ENCODE measurements around the gene MCM7.
"Not testable (repeated sequence)": the region's sequence is repeated elsewhere in the genome, so short reads cannot be mapped to it uniquely, and the experiment has no call there.

MCM7 gene

DNA sequence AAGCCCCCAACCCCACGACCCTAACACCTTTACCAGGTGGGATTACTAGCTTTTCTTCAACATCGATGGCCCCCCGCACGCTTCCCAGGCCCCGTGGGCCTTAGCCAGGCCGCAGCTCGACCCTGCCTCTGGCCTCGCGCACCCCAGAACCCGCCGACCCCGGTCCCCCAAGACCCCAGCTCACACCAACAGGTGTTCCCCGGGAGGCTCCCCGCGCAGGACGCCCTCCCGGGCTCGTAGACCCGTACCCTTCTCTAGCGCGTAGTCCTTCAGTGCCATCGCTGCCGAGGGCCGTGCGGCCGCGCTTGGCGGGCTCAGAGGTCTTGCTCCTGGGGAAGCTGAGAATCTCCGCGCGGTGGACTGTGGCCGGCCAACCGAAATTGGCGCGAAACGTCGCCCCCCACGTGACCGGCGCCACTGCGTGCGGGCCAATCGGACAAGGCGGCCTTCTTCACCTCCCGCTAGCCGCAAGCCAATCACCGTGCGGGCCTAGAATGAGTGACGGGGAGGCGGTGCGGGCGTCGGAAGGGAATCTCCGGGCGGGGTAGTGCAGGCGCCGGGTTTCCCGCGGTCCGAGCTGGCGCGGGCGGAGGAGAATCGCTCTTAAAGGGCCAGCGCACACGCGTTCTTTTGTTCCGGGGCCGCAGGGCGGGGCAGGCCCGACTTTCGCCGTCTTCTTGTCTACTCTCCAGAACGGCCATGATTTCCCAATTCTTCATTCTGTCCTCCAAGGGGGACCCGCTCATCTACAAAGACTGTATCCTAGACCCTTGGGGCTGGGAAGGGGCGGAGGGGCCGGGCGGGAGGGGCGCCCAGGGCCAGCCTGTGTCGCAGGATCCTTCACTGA lies at the start of gene MCM7, which contains the start of gene AP4M1:
Gene MCM7 (minus strand): TSS at position 382 of the 847 bp plus-strand sequence. CDS start 103 bp downstream, at position 279.
Gene AP4M1 (plus strand): TSS at position 628 of the 847 bp plus-strand sequence. CDS start 72 bp downstream, at position 700.
- in situ Hi-C loops (cut with MboI; ENCODE audit: low sequenced_read_pairs) = no loop called here

- in situ Hi-C loops (cut with MboI; ENCODE audit: low sequenced_read_pairs) = no loop called here
These were observed 47.5 kb upstream of the MCM7 start, which contains the start of gene LAMTOR4 for GRCh38 chr7:100148559-100149328. TSS of gene LAMTOR4 (plus strand) at chr7:100148918. CDS start at chr7:100148973, 55 bp downstream.

GRCh38 chr7:100148225-100148558 lies 47.0 kb upstream of the MCM7 start:
- in situ Hi-C loops (cut with MboI; ENCODE audit: low sequenced_read_pairs) = no loop called here

DNA sequence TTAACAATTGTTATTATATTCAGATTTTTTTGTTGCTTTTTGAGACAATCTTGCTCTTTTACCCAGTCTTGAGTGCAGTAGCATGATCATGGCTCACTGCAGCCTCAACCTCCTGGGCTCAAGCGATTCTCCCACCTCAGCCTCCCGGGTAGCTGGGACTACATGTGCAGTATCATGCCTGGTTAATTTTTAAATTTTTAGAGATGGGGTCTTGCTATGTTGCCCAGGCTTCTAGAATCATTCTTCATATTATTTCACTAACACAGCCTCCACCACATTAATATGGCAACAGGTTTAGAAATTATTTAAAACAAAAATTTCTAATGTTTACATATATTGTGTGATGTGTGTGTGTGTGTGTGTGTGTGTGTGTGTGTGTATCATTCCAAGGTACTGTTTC lies 46.1 kb upstream of the MCM7 start:
- in situ Hi-C loops (cut with MboI; ENCODE audit: low sequenced_read_pairs) = no loop called here

DNA sequence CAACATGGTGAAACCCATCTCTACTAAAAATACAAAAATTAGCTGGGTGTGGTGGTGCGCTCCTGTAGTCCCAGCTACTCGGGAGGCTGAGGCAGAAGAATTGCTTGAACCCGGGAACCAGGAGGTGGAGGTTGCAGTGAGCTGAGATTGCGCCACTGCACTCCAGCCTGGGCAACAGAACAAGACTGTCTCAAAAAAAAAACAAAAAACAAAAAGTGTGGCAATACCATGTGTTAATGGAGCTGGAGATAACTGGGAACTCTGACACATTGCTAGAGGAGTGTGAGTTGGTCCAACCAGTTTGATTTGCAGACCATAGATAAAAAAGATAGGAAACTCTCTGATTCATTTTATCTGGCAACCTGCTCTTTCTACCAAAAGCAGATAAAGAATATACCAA lies 45.2 kb upstream of the MCM7 start:
- in situ Hi-C loops (cut with MboI; ENCODE audit: low sequenced_read_pairs) = not testable (repeated sequence)

GRCh38 chr7:100142461-100142860 lies 41.3 kb upstream of the MCM7 start:
- in situ Hi-C loops (cut with MboI; ENCODE audit: low sequenced_read_pairs) = no loop called here

DNA sequence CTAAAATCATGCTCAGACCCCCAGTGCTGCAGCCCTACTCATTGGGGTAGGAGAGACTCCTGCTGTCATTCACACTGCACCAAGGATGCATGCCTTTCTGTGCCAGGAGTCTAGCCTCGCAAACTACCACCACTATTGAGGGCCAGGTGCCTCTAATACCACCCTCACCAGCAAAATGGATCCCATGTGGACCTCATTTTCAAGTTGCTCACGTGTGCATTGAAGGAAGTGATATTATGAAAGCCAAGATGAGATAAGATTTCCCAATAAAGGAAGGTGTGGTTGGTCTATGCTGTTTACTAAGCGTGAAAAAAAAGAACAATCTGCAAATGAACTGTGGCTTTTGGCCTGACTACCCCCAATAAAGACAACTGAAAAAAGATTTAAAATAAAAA lies 40.4 kb upstream of the MCM7 start:
- in situ Hi-C loops (cut with MboI; ENCODE audit: low sequenced_read_pairs) = no loop called here

GRCh38 chr7:100137851-100138760 lies 36.9 kb upstream of the MCM7 start:
- in situ Hi-C loops (cut with MboI; ENCODE audit: low sequenced_read_pairs) = no loop called here

GRCh38 chr7:100132697-100133151 lies 31.5 kb upstream of the MCM7 start:
- in situ Hi-C loops (cut with MboI; ENCODE audit: low sequenced_read_pairs) = no loop called here

DNA sequence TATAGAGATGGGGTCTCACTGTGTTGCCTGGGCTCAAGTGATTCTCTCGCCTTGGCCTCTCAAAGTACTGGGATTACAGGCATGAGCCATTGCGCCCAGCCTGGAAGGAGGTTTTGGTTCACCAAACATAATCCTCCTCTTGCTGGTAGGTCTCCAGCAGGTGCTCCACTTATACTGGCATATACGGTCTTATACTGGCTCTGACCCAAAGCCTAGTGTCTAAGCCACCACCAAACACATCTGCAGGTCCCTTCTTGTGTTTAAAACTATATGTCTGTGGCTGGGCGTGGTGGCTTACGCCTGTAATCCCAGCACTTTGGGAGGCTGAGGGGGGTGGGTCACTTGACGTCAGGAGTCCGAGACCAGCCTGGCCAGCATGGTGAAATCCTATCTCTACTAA lies 30.9 kb upstream of the MCM7 start:
- in situ Hi-C loops (cut with MboI; ENCODE audit: low sequenced_read_pairs) = no loop called here

DNA sequence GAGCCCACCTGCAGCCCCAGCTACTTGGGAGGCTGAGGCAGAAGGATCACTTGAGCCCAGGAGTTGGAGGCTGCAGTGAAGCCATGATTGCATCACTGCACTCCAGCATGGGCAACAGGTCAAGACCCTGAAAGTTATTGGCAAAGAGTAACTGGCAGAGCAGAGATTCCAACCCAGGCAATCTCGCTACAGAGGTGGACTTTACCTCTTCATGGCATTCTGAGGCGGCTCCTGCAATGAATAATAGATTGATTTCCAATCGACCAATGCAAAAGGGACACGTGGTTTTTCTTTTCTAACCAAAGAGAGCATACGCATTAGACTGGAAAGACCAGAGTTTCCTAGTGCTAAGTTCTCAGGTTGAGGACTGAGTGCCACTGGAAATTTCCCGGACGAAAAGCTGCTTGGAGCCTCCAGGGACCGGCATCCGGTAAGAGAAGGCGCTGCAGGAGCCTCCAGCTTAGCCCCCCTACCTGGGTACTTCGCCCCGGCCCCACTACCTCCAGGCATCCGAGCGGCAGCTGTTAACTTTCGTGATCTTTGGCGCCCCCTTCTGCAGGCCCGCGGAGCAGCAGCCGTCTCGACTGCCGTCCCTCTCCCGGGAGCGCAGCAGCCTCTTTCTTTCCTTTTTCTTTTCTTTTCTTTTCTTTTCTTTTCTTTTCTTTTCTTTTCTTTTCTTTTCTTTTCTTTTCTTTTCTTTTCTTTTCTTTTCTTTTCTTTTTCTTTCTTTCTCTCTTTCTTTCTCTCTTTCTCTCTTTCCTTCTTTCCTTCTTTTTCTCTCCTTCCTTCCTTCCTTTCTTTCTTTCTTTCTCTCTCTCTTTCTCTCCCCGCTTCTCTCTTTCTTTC lies 29.6 kb upstream of the MCM7 start:
- in situ Hi-C loops (cut with MboI; ENCODE audit: low sequenced_read_pairs) = no loop called here

DNA sequence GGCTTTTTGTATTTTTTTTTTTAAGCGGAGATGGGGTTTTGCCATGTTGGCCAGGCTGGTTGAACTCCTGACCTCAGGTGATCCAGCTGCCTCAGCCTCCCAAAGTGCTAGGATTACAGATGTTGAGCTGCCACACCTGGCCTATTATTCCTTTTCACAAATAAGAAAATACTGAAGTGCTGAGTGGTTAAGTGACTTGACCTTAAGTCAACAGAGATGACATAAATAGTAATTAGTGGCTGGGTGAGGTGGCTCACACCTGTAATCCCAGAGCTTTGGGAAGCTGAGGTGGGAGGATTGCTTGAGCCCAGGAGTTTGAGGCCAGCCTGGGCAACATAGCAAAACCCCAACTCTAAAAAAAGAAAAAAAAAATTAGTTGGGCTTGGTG lies 29.0 kb upstream of the MCM7 start:
- in situ Hi-C loops (cut with MboI; ENCODE audit: low sequenced_read_pairs) = not testable (repeated sequence)

- in situ Hi-C loops (cut with MboI; ENCODE audit: low sequenced_read_pairs) = no loop called here
These were observed 27.4 kb upstream of the MCM7 start for GRCh38 chr7:100128637-100128963.

DNA sequence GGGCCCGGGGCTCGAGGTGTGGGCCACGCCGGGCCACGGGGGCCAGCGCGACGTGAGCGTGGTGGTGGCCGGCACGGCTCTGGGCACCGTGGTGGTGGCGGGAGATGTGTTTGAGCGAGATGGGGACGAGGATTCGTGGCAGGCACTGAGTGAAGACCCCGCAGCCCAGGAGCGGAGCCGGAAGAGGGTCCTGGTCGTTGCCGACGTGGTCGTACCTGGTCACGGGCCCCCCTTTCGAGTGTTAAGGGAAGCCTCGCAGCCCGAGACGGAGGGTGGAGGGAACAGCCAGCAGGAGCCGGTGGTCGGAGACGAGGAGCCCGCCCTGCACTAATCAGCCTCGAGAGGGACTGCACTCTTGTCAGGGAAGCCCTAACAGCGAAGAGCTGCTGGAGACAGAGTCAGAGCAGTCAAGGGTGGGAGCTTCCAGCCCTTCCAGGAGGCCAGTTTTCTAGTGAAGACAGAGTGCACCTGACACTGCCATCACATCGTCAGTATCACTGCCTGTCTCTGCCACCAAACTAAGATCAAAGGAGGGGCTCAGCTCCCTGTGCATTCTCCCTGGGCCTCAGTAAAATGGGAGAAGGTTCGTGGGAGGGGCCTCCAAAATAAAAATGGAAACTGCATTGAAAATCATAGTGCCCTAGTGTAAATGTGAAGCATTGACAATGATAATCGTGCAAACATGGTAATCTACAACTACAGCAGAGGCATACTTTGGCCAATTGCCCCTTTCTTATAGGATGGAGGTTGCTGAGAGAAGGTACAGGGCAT lies 26.9 kb upstream of the MCM7 start:
- in situ Hi-C loops (cut with MboI; ENCODE audit: low sequenced_read_pairs) = no loop called here

GRCh38 chr7:100126931-100127865 lies 26.0 kb upstream of the MCM7 start, which contains the start of gene MBLAC1:
TSS of gene MBLAC1 (plus strand) at chr7:100126967. CDS start at chr7:100127396, 429 bp downstream.
- in situ Hi-C loops (cut with MboI; ENCODE audit: low sequenced_read_pairs) = no loop called here

DNA sequence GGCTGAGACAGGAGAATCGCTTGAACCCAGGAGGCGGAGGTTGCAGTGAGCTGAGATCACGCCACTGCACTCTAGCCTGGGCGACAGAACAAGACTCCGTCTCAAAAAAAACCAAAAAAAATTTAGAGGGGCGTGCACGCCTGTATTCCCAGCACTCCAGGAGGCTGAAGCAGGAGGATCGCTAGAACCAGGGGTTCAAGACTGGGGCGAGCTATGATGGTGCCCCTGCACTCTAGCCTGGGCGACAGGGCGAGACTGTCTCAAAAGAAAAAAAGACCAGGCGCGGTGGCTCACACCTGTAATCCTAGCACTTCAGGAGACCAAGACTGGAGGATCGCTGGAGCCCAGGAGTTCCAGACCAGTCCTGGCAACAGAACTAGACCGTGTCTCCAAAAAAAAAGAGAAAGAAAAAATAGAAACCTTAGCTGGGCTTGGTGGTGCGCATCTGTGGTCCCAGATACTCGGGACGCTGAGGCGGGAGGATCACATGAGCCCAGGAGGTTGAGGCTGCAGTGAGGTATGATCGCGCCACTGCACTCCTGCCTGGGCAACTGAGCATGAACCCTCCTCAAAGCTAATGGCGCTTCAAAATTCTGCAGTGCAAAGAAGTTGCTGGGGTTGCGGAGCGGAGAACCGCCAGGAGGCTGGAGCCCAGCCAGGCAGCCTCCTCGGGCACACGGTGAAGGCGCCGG lies 25.2 kb upstream of the MCM7 start:
- in situ Hi-C loops (cut with MboI; ENCODE audit: low sequenced_read_pairs) = no loop called here

Data from hTERT RPE-1 (cell line).